Esophagus muscularis mucosa (tissue), 4 donors: Measurements from ENCODE around the gene ABCA9. TPM values are rescaled to one million over a fixed set of nuclear protein-coding genes. Genes with fewer than 3 reads are reported as not detected.

Experiments
- DNase-seq: peaks from one replicate; pipeline ENCODE4 v3.0.0-alpha.2; 2017; ENCODE audit errors: extremely low spot score
- H3K27ac ChIP-seq, 4 donors: fragments of 200-600 bp; sonication (generic); replicated peaks in 1 of 4; 1 replicate in 3 of 4; 2 replicates in 1 of 4; pipeline ENCODE4 v1.5.1; 2016 to 2019; ENCODE audit warnings: mild to moderate bottlenecking in 1 of 4
- H3K27me3 ChIP-seq, 4 donors: fragments of 200-600 bp; sonication (generic); one replicate each; pipeline versions ENCODE4 v1.5.1 to v1.6.0; 2016 to 2019
- H3K36me3 ChIP-seq, 4 donors: fragments of 200-600 bp; sonication (generic); one replicate each; pipeline ENCODE4 v1.5.1; 2016 to 2019
- H3K4me1 ChIP-seq, 4 donors: fragments of 200-600 bp; sonication (generic); one replicate each; pipeline ENCODE4 v1.5.1; 2016 to 2019
- H3K4me3 ChIP-seq, 4 donors: fragments of 200-600 bp; sonication (generic); 1 replicate in 2 of 4; 2 replicates in 2 of 4; pipeline ENCODE4 v1.5.1; 2016 to 2019; ENCODE audit warnings: mild to moderate bottlenecking in 4 of 4, moderate library complexity in 1 of 4
- H3K9me3 ChIP-seq, 4 donors: fragments of 200-600 bp; sonication (generic); 1 replicate in 3 of 4; 2 replicates in 1 of 4; pipeline ENCODE4 v1.5.1; 2016 to 2019
- CTCF ChIP-seq, 3 experiments: fragments of 200-600 bp in 2 of 3; fragments of 450-650 bp in 1 of 3; sonication (generic) in 2 of 3; IDR thresholded peaks; one replicate each; pipeline ENCODE4 v1.5.1; 2017 to 2019; ENCODE audit warnings: antibody characterized with exemption in 3 of 3, mild to moderate bottlenecking in 2 of 3, moderate library complexity in 1 of 3
- EP300 ChIP-seq: sonication (generic); formaldehyde crosslinking; IDR thresholded peaks from one replicate; pipeline ENCODE4 v1.6.1; 2017; ENCODE audit warnings: antibody characterized with exemption
- POLR2A ChIP-seq: fragments of 450-650 bp; IDR thresholded peaks from one replicate; pipeline ENCODE4 v1.6.1; 2017; ENCODE audit warnings: antibody characterized with exemption, moderate library complexity, mild to moderate bottlenecking, low read depth
- POLR2AphosphoS5 ChIP-seq, 2 donors: sonication (generic); formaldehyde crosslinking; IDR thresholded peaks; one replicate each; pipeline ENCODE4 v1.6.1; 2017; ENCODE audit warnings: antibody characterized with exemption in 2 of 2
- WGBS: methylation state at CpG from one replicate; pipeline ENCODE4 v1.1.5; 2018; 5-methylcytosine and 5-hydroxymethylcytosine counted together
- intact Hi-C: fragments of 100-400 bp; cut with DNase I; formaldehyde crosslinking; loops from one replicate; pipeline ENCODE4 v1.15.1; 2023
- small RNA-seq, 3 donors: library from RNA; depleted of rRNA; stranded (forward); fragments of <200 nt; gene quantifications; one replicate each; pipeline ENCODE3, GENCODE V24; 2016
- total RNA-seq, 4 donors: library from RNA; depleted of rRNA; stranded (reverse); fragments of >200 nt; gene quantifications; one replicate each; pipeline versions ENCODE4 v1.1.0 to v1.2.1, GENCODE V29; 2016

The ABCA9 gene
- total RNA-seq, 4 donors from 2014 or later = 19.8 to 56.1 (median 26.0) TPM

- 58% methylated on average over 3 of the region's 3 CpGs for WGBS
- Histone ChIP-seq H3K27ac (no peak overlapping the region), H3K36me3 (peaks cover 0 to 26% (median 0%) of the 10 kb centered on the region in 4 donors), H3K9me3 (no peaks in the 10 kb centered on the region), H3K4me1 (no peaks in the 10 kb centered on the region), H3K27me3 (no peaks in the 10 kb centered on the region), H3K4me3 (no peak overlapping the region)
- intact Hi-C loops = no loop called here
- TF ChIP-seq POLR2A (no peak), CTCF (IDR thresholded peaks at IDR 0.05) (no peak), POLR2AphosphoS5 (IDR thresholded peaks at IDR 0.05) (no peak), EP300 (no peak)
- no peak for DNase-seq
These were observed 121.5 kb downstream of the ABCA9 start for GRCh38 chr17:68939195-68939594.

GRCh38 chr17:68937890-68938514 is 122.7 kb downstream of the ABCA9 start:
- intact Hi-C loops = no loop called here
- no peak overlapping the region for H3K27ac ChIP-seq
- TF ChIP-seq EP300 = no peak
- no peak for TF ChIP-seq POLR2AphosphoS5 (IDR thresholded peaks at IDR 0.05)
- TF ChIP-seq POLR2A = no peak
- no peak for TF ChIP-seq CTCF (IDR thresholded peaks at IDR 0.05)
- peaks cover 0 to 29% (median 0%) of the 10 kb centered on the region in 4 donors for H3K36me3 ChIP-seq
- H3K4me3 ChIP-seq = no peak overlapping the region
- no peak for DNase-seq
- 86% methylated on average over 8 of the region's 8 CpGs for WGBS
- H3K9me3 ChIP-seq = no peaks in the 10 kb centered on the region
- no peaks in the 10 kb centered on the region for H3K4me1 ChIP-seq
- no peaks in the 10 kb centered on the region for H3K27me3 ChIP-seq

GRCh38 chr17:68927516-68927915 is 133.2 kb downstream of the ABCA9 start:
- Histone ChIP-seq H3K4me3 (no peak overlapping the region), H3K27ac (no peak overlapping the region), H3K36me3 (peaks cover 0 to 51% (median 4%) of the 10 kb centered on the region in 4 donors), H3K4me1 (peaks cover 0 to 17% (median 12%) of the 10 kb centered on the region in 4 donors), H3K9me3 (no peaks in the 10 kb centered on the region), H3K27me3 (no peaks in the 10 kb centered on the region)
- WGBS = 36% methylated on average over 4 of the region's 4 CpGs
- intact Hi-C loops = no loop called here
- no peak for DNase-seq
- no peak for TF ChIP-seq POLR2AphosphoS5 (IDR thresholded peaks at IDR 0.05)
- no peak for TF ChIP-seq EP300
- TF ChIP-seq CTCF (IDR thresholded peaks at IDR 0.05) = no peak
- no peak for TF ChIP-seq POLR2A

GRCh38 chr17:68924793-68925720 is 135.7 kb downstream of the ABCA9 start:
- no peak for DNase-seq
- TF ChIP-seq EP300 (no peak), POLR2A (no peak), POLR2AphosphoS5 (IDR thresholded peaks at IDR 0.05) (no peak), CTCF (IDR thresholded peaks at IDR 0.05) (no peak)
- Histone ChIP-seq H3K9me3 (no peaks in the 10 kb centered on the region), H3K36me3 (peaks cover 0 to 49% (median 2%) of the 10 kb centered on the region in 4 donors), H3K27ac (no peak overlapping the region), H3K4me1 (peaks cover 0 to 17% (median 12%) of the 10 kb centered on the region in 4 donors), H3K27me3 (no peaks in the 10 kb centered on the region), H3K4me3 (no peak overlapping the region)
- WGBS = 70% methylated on average over 9 of the region's 9 CpGs
- intact Hi-C loops = no loop called here

Small RNA genes lying within 50 kb of the gene (small RNA-seq; reads per million reads assigned to genes)
- 0 reads per million in 3 donors for gene MIR4524B

Other genes with a start within 250 kb of the ABCA9 start
- 10 to 100 TPM; 43.6 to 76.6 (median 64.2) TPM for gene ABCA8, start 105.5 kb downstream of the ABCA9 start, total RNA-seq
- 10 to 100 TPM; 45.1 to 85.1 (median 47.2) TPM for gene ABCA6, start 81.0 kb upstream of the ABCA9 start, total RNA-seq
- gene ABCA10, start 167.9 kb upstream of the ABCA9 start, total RNA-seq = 1 to 10 TPM; 2.5 to 4.2 (median 3.4) TPM